Measurements from ENCODE around the gene CLDN15.
"Not testable (repeated sequence)": the region's sequence is repeated elsewhere in the genome, so short reads cannot be mapped to it uniquely, and the experiment has no call there.

The CLDN15 gene

GRCh38 chr7:101237206-101238067 lies at the start of gene CLDN15:
CLDN15 (minus strand) TSS chr7:101237802; CDS start chr7:101237581, 221 bp downstream.
- peak; percentile 56 for DNase-seq

GRCh38 chr7:101287032-101287431 lies 49.4 kb upstream of the CLDN15 start:
- DNase-seq: no peak

GRCh38 chr7:101285880-101286279 lies 48.3 kb upstream of the CLDN15 start:
- DNase-seq: not testable (repeated sequence)

- DNase-seq: no peak
Observed at GRCh38 chr7:101285171-101285570, 47.6 kb upstream of the CLDN15 start.

- not testable (repeated sequence) for DNase-seq
Observed at GRCh38 chr7:101280912-101281311, 43.3 kb upstream of the CLDN15 start.

- DNase-seq: no peak
Observed at GRCh38 chr7:101278461-101279292, 41.1 kb upstream of the CLDN15 start.

- no peak for DNase-seq
Observed at GRCh38 chr7:101277155-101277554, 39.6 kb upstream of the CLDN15 start.

GRCh38 chr7:101273206-101273605 lies 35.6 kb upstream of the CLDN15 start:
- DNase-seq: no peak

GRCh38 chr7:101271021-101271420 lies 33.4 kb upstream of the CLDN15 start:
- DNase-seq: no peak

GRCh38 chr7:101269664-101270063 lies 32.1 kb upstream of the CLDN15 start:
- no peak for DNase-seq

GRCh38 chr7:101265622-101266516 lies 28.3 kb upstream of the CLDN15 start:
- no peak for DNase-seq

- DNase-seq: not testable (repeated sequence)
Observed at GRCh38 chr7:101264102-101264706, 26.6 kb upstream of the CLDN15 start.

- no peak for DNase-seq
Observed at GRCh38 chr7:101258243-101258731, 20.7 kb upstream of the CLDN15 start.

- no peak for DNase-seq
Observed at GRCh38 chr7:101255796-101256195, 18.2 kb upstream of the CLDN15 start.

- DNase-seq: not testable (repeated sequence)
Observed at GRCh38 chr7:101253199-101253598, 15.6 kb upstream of the CLDN15 start.

GRCh38 chr7:101251871-101252659 lies 14.5 kb upstream of the CLDN15 start:
- peak; percentile 98 for DNase-seq

- no peak for DNase-seq
Observed at GRCh38 chr7:101250324-101250723, 12.7 kb upstream of the CLDN15 start.

GRCh38 chr7:101248276-101248675 lies 10.7 kb upstream of the CLDN15 start:
- DNase-seq: no peak

GRCh38 chr7:101245147-101245668 lies 7.6 kb upstream of the CLDN15 start:
- DNase-seq: no peak

- DNase-seq: peak; percentile 96
Observed at GRCh38 chr7:101244375-101245146, 7.0 kb upstream of the CLDN15 start, which contains the start of gene FIS1. FIS1 (minus strand) TSS chr7:101245081; CDS start chr7:101245004, 77 bp downstream.

All from NCI-H82 (cell line).